GF-D8 (cell line): Measurements from ENCODE around the gene RGL4.

ENCODE experiments used
- DNase-seq: peaks from one replicate; lab custom pipeline; 2025; lab: John Stamatoyannopoulos, UW

RGL4 gene

DNA sequence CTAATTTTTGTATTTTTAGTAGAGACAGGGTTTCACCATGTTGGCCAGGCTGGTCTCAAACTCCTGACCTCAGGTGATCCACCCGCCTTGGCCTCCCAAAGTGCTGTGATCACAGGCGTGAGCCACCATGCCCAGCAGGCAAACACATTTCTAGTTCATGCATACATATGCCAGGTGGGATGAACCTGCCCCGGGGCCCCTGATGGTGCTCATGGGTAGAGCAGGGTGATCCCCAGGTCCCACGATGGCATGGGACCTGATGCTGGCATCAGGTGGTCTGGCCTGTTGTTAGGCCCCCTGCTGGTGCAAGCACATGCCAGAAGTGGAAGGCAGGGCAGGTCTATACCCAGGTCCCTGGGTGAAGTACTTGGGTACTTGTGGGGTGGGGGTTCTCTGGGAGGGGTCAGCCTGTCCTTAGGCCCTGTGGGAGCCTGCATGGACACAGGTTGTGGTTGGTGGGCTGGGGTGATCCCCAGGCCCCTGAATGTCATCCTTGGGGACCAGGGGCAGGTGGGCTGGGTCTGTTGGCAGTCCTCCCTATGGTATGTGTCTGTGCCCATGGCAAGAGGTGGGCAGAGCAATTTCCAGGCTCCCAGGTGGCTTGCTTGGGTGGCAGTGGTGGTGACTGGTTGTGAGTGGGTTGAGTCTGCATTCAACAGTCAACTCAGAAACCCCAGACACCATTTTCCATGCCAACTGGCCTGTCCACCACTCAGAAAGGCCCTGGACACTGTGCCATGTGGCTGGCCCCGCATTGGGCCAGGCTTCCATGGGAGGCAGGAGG, 9.6 kb upstream of the RGL4 start:
- DNase-seq: no peak

DNA sequence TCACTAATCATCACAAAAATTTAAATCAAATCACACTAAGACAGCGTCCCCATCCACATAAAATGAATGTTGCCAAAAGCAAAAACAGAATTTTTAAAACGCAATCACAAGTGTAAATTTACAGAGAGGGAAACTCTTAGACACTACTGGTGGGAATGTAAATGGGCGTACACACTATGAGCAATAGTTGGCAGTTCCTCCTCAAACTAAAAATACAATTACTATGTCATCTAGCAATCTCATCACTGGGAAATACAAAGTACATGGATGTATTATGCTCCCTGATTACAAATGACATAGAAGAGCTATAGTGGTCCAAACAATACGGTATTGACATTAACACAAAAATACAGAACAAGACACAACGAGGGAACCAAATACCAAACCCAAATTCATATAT, 8.7 kb upstream of the RGL4 start:
- DNase-seq: no peak

DNA sequence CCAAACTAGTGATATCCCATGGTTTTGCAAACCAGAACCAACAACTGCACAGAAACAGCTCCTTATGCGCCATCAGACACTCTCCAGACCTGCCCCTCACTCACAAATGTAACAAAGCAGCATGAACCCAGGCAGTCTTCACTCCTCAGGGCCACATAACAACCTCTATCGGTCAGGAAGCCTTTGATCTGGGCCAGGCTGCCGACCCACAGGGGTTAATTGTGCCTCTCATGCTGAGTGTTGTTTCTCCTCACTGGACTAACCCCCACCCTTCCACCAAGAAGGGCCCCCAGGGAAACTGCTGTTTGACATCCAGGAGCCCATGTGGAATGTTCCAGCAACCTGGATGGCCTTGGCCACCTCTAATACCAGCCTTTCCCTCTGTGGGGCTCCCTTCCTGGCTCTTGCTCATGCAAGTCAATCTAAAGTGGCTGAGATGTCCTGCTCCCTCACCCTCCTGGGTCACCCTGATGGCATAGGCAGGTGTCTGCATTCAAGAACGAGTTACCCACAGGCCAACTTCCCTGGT, 7.9 kb upstream of the RGL4 start:
- no peak for DNase-seq

DNA sequence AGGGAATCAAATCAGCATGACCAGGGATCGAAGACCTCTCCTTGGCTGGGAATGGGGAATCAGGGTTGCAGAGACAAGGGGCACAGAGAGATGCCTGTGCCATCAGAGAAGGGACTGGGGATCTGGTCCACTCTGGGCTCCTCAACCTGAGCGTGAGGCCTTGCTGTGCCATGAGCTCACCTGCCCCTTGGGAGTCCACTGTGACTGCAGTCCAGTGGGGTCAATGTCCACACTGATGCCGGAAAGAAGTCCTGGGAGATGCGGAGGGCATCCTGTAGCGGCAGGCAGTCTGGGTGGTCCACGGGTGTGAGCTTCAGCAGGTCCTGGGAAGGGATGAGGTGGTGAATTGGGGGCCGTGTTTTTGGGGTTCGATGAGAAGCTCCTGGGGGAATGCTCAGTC, 7.3 kb upstream of the RGL4 start:
- no peak for DNase-seq

DNA sequence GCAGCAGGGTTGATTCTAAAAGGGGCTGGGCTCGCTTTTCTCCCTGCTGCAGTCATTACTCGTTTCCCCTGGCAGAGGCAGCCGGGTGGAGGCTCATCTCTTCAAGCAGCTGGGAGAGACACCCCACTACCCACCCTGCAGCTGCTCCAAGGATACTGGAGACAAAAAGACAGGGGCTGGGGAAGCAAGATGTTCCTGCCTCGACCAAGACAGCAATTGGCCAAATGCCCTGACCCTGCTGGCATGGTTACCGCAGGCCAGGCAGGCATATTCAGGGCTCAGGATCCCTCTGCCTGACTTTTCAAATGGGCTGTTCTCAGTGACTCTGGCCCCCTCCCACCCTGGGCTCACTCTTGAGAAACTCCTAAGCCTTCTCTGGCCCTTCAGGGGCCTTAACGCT, 6.8 kb upstream of the RGL4 start:
- DNase-seq: no peak

DNA sequence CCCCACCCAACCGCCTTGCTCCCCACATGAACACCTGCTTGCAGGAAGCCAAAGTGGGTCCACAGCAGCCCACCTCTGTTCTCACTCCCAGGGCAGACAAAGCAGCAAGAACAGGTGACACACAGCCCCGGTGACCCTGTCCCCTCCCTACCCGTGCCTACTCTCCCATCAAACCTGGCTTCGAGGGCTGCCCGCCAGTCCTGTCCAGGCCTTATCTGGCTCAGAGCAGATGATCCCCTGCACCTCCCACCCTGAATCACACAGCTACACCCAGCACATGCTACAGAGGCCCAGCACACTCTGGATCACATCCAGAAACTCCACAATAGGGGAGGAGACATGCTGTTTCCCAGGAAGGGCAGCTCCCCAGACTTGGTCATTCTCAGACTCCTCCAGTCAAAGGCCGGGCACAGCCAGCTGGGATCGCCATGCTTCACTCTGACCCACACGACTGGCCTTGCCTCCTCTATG, 6.2 kb upstream of the RGL4 start:
- DNase-seq: no peak

DNA sequence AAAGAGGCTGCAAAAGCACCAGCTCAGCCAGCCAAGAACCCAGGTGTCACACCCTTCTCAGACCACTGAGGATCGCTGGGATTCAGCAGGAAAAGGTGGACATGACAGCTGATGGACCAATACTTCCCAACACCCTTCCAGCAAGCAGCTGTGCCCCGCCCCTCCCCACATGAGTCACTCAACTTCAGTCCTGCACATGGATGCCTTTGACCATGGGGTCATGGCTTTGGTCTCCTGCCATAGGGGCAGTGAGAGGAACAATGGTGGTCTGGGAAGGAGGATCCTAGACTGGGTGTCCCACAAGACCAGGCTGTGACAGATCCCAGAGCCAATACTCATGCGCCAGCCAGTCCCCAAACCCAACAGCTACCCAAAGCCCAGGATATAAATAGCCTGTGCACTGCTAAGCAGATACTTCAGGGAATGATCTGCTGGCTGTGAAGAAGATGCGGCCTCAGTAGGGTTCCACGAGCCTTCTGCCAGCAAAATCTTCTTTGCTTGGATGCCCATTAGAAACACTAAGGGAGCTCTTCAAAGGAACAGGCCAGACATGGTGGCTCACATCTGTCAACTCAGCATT, 5.5 kb upstream of the RGL4 start:
- no peak for DNase-seq

DNA sequence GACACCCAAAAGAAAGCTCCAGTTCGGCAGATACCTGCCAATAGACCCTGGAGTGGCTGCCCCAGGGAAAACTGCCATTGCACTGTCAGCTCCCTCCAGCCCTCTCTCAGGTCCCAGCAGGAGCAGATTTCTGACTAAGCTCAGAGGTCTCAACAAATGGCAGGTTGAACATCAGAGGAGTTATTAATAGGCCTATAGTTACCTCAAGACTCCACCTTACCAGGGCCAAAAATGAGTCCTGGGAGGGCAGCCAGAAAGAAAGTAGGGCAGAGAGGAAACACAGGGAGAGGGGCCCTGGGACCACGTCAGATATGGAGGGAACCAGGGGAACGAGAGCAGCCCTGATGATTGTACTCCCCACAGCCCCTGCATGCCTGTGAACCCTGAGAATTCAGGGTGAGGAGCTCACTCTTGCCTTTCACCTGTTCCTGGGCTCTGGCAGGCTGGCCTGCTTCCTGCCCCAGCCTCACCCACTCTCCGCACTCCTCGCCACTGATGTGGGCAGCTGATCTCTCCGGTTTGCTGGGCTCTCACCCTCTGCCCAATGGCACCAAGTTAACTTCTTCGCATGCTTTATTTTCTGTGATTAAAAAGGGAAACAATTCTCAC, 4.3 kb upstream of the RGL4 start:
- DNase-seq: no peak

DNA sequence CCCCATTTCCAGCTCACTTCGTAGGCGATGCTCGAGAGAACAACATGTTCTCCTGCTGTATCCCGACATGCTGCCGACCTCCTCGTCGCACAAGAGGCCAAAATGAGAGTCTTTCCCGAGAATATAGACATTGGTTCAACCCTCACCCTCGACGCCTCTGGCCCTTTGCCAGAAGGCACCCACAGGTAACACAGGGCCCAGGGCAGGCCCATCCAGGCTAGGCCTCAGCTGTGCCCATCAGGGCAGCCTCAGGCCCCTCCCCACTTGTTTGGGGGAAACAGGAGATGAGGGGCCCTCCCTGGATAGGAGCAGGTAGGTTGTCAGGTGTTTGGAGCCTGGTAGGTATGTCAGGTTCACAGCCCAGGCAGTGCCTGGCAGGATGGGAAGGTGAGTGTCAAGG, 2.7 kb upstream of the RGL4 start:
- DNase-seq: no peak

DNA sequence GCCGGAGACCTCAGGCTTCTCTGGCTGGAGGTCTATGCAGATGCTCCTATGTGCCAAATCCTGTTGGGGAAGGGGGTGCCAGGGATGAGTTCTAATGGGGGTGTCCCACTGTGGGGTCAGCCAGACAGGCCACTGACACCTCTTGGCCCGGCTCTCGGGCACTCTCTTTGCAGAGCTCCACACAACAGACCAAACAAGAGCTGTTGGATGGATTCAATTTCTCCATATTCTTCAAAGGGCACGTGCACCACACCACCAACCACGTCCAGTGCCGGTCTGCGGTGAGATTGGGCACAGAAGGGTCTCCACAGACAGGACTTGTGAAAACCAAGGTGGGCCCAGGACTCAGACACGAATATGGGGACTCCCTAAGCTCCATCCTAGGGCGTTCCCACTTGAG, 2.2 kb upstream of the RGL4 start:
- DNase-seq: no peak

DNA sequence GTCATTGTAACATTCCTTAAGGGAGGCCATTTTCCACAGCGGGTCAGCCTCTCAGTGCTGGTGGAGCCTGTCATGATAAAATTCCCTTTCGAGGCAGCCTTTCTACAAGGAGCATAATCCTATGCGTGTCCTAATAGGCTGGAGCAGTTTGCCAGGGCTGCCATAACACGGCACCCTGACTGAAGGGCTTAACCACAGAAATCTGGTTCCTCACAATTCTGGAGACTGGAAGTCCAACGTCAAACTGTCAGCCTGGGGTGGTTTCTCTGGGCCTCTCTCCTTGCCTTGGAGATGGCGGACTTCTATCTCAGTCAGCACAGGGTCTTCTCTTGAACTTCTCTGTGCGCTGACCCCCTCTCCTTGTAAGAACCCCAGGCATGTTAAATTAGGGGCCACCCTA, 1.4 kb upstream of the RGL4 start:
- no peak for DNase-seq

DNA sequence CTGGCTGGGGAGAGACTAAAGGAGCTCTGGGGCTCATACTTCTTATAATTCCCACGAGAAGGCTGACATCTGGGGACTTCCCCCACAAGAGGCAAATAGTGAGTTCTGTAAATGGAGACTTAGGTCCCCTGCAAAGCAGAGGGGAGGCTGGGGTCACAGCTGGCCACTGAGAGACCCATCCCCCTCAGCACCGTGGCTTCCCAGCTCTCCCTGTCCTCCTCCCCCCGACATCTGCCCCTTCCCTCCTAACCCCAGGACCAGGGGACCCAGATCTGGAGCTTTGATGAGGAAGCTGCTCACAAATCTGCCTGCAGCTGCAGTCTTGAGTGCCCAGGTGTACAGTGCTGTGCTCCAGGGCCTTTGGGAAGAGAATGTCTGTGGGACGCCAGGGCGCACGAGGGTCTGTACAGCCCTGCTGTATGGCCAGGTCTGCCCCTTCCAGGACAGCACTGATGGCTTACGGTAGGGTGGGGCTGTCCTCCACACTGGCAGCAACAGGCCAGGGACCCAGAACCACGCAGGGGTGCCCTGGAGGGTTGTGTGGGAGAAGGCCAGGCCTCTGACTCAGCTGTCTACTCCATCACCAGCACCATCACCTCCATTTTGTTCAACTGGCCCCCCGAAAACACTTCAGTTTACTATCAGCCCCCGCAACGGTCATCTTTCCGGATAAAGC, 1.1 kb downstream of the RGL4 start:
- no peak for DNase-seq

DNA sequence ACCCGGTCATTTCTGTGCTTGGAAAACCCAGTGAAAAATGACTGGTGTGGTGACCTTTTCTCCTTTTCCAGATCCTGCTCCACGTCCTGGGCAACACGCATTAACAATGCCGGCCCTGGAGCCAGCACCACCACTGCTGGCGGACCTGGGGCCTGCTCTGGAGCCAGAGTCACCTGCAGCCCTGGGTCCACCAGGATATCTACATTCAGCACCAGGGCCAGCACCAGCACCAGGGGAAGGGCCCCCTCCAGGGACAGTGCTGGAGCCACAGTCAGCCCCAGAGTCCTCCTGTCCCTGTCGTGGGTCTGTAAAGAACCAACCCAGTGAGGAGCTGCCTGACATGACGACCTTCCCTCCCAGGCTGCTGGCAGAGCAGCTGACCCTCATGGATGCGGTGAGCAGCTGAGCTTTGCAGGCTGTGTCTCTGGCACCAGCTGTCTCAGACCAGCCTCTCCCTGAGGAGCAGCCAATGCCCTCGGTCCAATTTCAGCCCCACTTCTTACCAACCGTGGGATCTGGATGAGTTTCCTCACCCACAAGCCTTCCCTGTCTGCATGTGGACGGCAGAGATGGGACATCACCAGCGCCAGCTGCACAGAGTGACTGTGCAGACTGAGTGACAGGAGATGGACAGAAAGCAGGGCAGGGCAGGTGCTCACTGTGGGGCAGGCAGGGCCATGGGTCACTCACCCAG, 1.9 kb downstream of the RGL4 start:
- DNase-seq: no peak

DNA sequence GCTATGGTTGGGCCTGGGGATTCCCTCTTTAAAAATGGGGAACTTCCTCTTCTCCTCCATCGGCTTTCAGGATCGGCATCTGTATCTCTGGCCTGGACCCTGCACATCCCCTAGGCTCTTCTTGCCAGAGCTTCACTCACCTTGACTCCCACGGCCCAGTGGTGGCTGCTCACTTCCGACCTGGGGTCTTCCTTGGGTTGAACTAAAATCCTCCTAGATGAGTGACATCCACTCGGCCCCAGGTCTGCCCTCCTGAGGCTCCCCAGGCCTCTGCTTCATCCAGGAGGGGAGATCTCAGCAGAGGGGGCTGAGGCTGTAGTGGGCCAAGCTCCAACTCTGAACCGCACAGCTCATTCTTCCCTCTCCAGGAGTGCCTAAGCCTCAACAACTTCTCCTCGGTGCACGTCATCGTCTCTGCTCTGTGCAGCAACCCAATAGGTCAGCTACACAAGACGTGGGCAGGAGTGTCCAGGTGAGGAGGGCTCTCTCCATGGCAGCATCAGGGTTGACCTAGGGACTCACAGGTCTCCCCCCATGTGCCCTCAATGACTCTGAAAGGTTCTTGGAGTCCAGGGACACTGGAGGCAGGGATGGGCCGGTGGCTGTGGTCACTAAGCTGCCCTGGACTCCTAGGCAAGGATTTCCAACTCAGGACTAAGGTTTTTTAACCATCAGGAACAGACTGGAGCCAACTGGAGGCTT, 3.3 kb downstream of the RGL4 start:
- DNase-seq: no peak

DNA sequence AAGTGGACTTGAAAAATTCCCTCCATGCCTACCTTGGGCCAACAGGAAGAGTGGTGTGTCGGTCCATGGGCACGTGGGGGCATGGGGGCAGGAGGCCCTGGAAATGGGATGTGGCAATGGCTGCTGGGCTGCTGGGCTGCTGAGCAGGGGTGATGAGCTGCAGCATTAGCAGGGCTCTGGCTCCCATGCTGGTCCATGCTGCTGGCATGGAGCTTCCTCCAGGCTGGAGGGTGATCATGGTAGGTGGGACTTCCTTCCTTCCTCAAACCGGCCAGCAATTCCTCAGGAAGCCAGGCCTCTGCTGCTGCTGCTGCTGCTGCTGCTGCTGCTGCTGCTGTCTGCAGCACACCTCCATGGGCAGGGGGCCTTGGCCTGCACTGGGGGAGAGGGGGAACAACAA, 4.3 kb downstream of the RGL4 start:
- no peak for DNase-seq

DNA sequence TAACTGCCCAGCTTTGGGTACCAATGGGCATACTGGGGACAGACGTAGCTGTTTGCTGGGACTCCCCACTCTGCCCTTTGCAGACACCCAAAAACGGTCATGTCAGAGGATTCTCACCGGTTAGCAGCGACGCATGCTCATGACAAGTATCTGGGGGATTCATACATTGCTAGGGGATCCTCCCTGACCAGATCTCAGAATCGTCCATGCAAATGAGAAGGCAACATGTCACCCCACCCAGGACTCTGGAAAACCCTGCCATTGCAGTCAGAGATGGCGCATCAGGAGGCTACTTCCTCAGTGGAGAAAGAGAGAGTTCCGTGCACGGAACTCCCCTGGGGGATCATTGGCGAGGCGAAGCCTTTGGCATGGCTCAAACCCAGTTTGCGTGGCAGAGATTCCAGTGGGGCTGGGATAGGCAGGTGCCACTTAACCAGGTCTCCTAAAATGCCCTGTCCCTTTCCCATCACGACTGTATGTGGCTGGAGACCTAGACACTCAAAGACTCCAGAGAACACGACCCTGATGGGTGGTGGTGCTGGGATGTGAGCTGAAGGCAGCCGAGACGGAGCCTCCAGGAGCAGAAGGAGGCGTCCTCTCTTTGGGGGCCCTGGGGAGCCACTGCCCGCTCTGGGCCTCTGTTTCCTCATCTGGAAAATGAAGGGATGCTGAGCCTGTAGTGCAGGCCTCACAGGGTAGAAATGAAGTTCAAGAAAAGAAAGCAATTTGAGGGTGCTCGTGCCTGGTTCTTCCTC, 4.9 kb downstream of the RGL4 start:
- no peak for DNase-seq

DNA sequence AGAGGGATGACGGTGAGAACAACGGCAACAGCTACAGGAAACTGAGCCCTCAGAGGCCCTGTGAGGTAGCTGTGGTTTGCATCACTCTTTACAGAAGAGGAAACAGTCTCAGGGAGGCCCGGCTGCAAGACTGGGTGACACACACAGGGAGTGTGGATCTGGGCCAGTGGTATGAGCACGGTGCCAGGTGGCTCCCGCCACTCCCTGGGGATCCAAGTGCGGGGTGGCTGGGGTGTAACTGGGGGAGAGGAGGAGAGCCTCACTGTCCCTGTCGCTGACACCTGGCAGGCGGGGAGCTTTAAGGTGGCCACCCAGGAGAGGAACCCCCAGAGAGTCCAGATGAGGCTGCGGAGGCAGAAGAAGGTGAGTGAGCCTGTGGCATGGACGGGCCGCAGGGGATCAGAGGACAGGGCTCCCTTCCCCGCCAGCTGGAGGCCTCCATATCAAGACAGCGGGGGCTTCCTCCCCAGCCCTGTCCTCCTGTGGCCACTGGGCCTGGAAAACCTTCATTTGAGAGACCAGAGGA, 5.6 kb downstream of the RGL4 start:
- peak; percentile 92 for DNase-seq

DNA sequence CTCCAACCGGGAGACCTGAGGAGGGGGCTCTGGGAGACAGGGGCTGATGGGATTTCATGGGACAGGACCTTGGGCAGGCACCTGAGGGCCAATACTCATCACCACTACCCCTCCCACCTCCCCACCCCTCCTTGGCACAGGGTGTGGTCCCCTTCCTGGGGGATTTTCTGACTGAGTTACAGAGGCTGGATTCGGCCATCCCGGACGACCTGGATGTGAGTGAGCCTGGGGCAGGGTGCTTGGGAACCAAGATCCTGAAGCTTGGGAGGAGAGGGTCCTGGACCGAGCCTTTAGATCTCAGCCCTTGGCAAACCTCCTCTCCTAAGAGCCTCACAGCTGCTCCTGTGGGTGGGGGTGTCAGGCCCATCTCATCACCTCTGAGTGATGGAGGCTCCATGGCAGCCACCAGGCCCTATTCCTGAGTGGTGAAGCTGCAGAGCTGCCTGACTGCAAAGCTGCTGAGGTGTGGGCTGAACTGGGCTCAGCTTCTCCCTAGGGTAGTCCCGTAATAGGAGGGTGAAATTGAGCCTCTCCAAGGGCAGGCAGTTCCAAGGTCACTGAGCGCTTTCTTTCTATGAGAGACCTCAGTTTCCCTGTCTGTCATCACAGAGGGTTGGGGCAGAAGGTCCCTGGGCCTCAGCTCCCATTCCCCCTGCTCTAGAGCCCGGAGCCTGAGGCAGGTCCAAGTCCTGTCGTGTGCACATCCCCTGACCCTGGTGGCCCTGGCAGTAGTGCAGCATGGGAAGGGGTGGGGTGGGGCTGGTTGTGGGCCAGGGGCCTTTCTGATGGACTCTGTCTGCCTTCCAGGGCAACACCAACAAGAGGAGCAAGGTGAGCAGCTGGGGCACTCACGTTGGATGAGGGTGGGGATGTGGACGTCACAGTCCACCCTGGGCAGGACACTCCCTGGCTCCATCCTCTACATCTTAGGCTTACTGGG, 6.5 kb downstream of the RGL4 start:
- DNase-seq: no peak

DNA sequence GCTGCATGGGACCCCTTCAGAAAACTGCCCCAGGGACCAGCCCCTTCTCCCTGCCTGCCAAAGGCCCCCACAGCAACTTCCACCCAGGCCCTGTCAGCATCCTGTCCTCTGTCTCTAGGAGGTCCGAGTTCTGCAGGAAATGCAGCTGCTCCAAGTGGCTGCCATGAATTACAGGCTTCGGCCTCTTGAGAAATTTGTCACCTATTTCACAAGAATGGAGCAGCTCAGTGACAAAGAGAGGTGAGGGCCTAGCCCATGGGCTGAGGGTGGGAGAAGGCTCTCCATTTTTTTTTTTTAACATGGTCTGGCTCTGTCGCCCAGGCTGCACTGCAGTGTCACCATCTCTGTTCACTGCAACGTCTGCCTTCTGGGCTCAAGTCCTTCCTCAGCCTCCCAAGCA, 7.3 kb downstream of the RGL4 start:
- DNase-seq: peak; percentile 33
